ENCODE results near the gene HSDL2. TPM values are rescaled to one million over a fixed set of nuclear protein-coding genes. Genes with fewer than 3 reads are reported as not detected.

The HSDL2 gene
- total RNA-seq, 2 experiments from 2014 or later, result 20.1 to 21.6 TPM

- no peak for DNase-seq
- no peak for ATAC-seq (ENCODE audit: low read depth)
- H3K9me3 Mint-ChIP-seq, result peaks cover 12% of the 10 kb centered on the region
- H3K4me3 Mint-ChIP-seq, result no peak overlapping the region
- POLR2A ChIA-PET, result interaction anchor here (1.2 kb wide), 1 partner anchor 229 kb away, joined by 3 read pairs; the partner anchor contains the start of gene INIP
- peaks cover 36% of the 10 kb centered on the region for H3K4me1 Mint-ChIP-seq
- H3K27me3 Mint-ChIP-seq, result no peaks in the 10 kb centered on the region
- peaks cover 36% of the 10 kb centered on the region for H3K36me3 Mint-ChIP-seq
- H3K27ac Mint-ChIP-seq, result no peak overlapping the region
Measured at GRCh38 chr9:112489039-112489546, 109.2 kb downstream of the HSDL2 start.

DNA sequence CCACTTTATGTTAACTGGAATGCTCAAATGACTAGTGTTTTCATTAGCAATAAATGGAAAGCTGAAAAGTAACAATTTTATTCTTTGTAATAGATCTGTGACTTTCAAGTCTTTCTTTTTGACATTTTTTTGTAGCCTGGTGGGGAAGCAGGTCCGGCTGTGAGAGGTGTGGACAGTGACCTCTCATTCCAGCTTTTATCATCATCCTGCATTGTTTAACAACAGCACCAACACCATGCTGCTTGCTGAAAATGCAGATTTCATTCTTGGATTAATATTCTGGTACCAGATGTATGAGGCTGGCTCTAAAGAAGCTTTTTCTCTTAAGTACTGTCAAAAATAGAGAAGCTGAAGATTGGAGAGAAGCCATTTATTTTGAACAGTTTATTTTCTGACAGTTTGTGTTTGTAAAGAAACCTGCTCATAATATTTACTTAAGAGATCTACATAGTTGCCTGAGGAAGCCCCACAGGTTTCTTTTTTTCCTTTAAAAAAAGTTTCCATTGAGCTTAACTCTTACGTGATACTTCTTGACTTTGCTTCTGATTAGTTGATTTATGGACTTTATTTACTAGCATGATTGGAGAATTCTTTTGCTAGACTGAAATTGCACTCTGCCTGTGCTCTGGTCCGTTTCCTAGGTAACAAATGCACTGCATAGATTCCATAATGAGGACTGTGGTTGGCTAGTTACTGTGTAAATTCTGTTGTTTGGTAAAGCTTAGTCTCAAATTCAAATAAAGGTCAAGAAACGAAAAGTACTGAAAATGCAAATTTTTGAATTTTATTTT is 110.2 kb downstream of the HSDL2 start:
- peaks cover 35% of the 10 kb centered on the region for H3K4me1 Mint-ChIP-seq
- ATAC-seq (ENCODE audit: low read depth), result no peak
- H3K9me3 Mint-ChIP-seq, result peaks cover 16% of the 10 kb centered on the region
- H3K4me3 Mint-ChIP-seq, result no peak overlapping the region
- DNase-seq, result no peak
- H3K36me3 Mint-ChIP-seq, result peaks cover 44% of the 10 kb centered on the region
- no peaks in the 10 kb centered on the region for H3K27me3 Mint-ChIP-seq
- no peak overlapping the region for H3K27ac Mint-ChIP-seq
- POLR2A ChIA-PET, result no interaction called here

DNA sequence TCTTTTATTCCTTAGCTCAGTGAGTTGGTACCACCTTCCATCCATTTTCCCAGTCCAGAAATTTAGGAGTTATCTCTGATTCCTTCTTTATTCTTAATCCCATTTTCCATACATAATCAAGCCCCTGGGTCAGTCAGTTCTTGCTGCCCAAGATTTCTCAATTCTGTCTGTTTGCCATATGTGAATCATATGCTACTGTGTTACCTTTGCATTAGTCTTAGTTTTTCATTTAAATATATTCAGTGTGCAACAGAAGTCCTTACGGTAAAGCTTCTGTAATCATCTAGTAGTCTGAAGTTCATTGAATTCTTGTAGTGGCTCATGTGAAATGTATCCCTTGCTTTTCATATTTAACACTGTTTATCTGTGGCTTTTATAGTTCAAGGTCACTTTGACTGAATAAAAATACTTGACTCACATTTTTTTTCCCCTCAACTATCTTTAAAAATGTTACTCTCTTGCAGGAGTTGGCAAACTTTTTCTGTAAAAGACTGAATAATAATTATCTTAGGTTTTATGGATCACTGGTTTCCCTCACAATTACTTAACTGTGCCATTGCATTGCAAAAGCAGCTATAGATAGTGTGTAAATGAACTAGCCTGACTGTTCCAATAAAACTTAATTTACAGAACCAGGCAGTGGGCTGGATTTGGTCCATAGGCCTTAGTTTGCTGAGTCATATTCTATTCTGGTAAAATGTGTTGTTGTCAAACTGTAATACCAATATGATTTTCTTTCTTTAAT is 113.7 kb downstream of the HSDL2 start:
- H3K4me1 Mint-ChIP-seq, result peaks cover 23% of the 10 kb centered on the region
- H3K27me3 Mint-ChIP-seq, result no peaks in the 10 kb centered on the region
- ATAC-seq (ENCODE audit: low read depth) (no peak), DNase-seq (no peak)
- POLR2A ChIA-PET, result no interaction called here
- H3K9me3 Mint-ChIP-seq, result peaks cover 17% of the 10 kb centered on the region
- H3K36me3 Mint-ChIP-seq, result peaks cover 55% of the 10 kb centered on the region
- H3K27ac Mint-ChIP-seq, result no peak overlapping the region
- no peak overlapping the region for H3K4me3 Mint-ChIP-seq

- Mint-ChIP-seq H3K27me3 (no peaks in the 10 kb centered on the region), H3K27ac (no peak overlapping the region), H3K36me3 (peaks cover 60% of the 10 kb centered on the region), H3K9me3 (peaks cover 18% of the 10 kb centered on the region), H3K4me3 (no peak overlapping the region), H3K4me1 (peaks cover 19% of the 10 kb centered on the region)
- POLR2A ChIA-PET, result no interaction called here
- DNase-seq (no peak), ATAC-seq (ENCODE audit: low read depth) (no peak)
Measured at GRCh38 chr9:112494153-112494552, 114.2 kb downstream of the HSDL2 start.

DNA sequence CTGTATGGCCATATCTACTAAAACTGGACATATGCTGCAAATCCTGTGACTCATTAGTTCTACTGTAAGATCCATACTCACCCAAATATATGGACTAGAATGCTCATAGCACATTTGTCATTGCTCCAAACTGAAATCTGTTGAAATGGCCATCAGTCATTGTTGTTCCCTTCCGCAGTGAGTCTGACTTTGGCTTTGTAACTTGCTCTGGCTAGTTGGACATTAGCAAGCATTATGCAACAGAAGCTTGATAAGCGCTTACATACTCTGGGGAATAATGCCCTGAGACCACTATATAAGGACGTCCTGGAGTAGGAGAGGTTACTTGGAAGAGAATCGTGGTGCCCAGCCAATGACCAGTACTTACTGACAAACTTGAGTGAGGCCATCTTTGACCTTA is 115.7 kb downstream of the HSDL2 start:
- Mint-ChIP-seq H3K9me3 (peaks cover 18% of the 10 kb centered on the region), H3K27me3 (no peaks in the 10 kb centered on the region), H3K27ac (no peak overlapping the region), H3K4me1 (peaks cover 13% of the 10 kb centered on the region), H3K36me3 (peaks cover 56% of the 10 kb centered on the region), H3K4me3 (no peak overlapping the region)
- POLR2A ChIA-PET, result no interaction called here
- no peak for ATAC-seq (ENCODE audit: low read depth)
- no peak for DNase-seq

GRCh38 chr9:112496074-112496722 is 116.3 kb downstream of the HSDL2 start:
- Mint-ChIP-seq H3K27me3 (no peaks in the 10 kb centered on the region), H3K4me1 (peaks cover 11% of the 10 kb centered on the region), H3K4me3 (no peak overlapping the region), H3K27ac (no peak overlapping the region), H3K9me3 (peaks cover 18% of the 10 kb centered on the region), H3K36me3 (peaks cover 53% of the 10 kb centered on the region)
- ATAC-seq (ENCODE audit: low read depth) (no peak), DNase-seq (no peak)
- POLR2A ChIA-PET, result interaction anchor here (0.6 kb wide), 1 partner anchor 594 kb away, joined by 4 read pairs; no protein-coding TSS in a partner anchor

GRCh38 chr9:112500842-112501241 is 120.9 kb downstream of the HSDL2 start:
- H3K4me1 Mint-ChIP-seq, result peaks cover 7% of the 10 kb centered on the region
- H3K9me3 Mint-ChIP-seq, result peaks cover 2% of the 10 kb centered on the region
- no peak overlapping the region for H3K27ac Mint-ChIP-seq
- H3K4me3 Mint-ChIP-seq, result no peak overlapping the region
- H3K36me3 Mint-ChIP-seq, result peaks cover 15% of the 10 kb centered on the region
- ATAC-seq (ENCODE audit: low read depth) (no peak), DNase-seq (no peak)
- H3K27me3 Mint-ChIP-seq, result no peaks in the 10 kb centered on the region
- POLR2A ChIA-PET, result no interaction called here

DNA sequence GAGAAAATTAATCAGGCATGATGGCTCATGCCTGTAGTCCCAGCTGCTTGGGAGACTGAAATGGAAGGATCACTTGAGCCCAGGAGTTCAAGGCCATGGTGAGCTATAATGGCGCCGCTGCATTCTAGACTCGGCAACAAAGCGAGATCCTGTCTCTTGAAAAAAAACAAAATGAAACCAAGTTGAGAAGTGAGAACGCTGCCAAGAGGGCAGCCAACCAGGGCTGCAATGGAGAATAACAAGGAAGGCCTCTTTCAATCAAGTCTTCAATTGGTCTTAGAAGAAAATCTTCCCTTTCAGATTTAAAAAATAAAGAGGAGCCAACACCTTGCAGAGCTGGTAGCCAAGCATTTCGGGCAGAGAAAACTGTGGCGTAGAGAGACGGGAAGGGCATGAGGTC is 121.4 kb downstream of the HSDL2 start:
- H3K4me1 Mint-ChIP-seq, result peaks cover 6% of the 10 kb centered on the region
- ATAC-seq (ENCODE audit: low read depth), result no peak
- DNase-seq, result no peak
- H3K27me3 Mint-ChIP-seq, result no peaks in the 10 kb centered on the region
- H3K36me3 Mint-ChIP-seq, result peaks cover 14% of the 10 kb centered on the region
- H3K27ac Mint-ChIP-seq, result peak overlapping the region; percentile 40
- POLR2A ChIA-PET, result no interaction called here
- H3K9me3 Mint-ChIP-seq, result peaks cover 1% of the 10 kb centered on the region
- no peak overlapping the region for H3K4me3 Mint-ChIP-seq

DNA sequence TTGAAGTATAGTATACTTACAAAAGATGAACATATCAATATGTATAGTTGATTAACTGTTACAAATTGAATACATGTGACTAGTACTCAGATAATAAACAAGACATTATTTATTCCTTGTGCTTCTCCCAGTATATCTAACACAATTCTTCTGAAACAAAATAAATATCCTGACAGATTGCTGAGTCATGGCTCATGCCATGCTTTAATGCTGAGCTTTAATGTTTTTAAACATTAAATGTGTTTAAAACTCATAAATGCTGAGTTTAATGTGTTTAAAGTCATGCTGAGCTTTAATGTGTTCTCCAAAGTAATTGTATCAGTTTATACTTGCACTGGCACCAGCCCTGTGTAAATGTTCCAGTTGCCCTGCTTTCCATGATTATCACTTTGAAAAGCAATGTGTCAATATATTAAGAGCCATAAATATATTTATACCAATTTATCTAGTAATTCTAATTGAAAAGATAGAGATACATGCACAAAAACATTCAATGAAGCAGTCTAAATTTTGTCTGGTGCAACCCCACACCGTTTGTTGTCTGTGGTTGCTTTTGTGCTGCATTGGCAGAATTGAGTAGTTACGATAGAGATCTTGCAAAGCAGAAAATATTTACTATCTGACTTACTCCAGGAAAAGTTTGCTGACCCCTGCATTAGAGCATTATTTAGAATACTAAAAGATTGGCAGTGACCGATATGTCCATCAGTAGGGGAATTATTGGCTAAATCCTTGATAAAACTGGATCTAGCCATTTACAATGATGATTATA is 122.5 kb downstream of the HSDL2 start:
- DNase-seq (no peak), ATAC-seq (ENCODE audit: low read depth) (no peak)
- peaks cover 12% of the 10 kb centered on the region for H3K36me3 Mint-ChIP-seq
- H3K4me3 Mint-ChIP-seq, result no peak overlapping the region
- POLR2A ChIA-PET, result no interaction called here
- H3K4me1 Mint-ChIP-seq, result peaks cover 3% of the 10 kb centered on the region
- peaks cover 1% of the 10 kb centered on the region for H3K9me3 Mint-ChIP-seq
- no peaks in the 10 kb centered on the region for H3K27me3 Mint-ChIP-seq
- no peak overlapping the region for H3K27ac Mint-ChIP-seq

DNA sequence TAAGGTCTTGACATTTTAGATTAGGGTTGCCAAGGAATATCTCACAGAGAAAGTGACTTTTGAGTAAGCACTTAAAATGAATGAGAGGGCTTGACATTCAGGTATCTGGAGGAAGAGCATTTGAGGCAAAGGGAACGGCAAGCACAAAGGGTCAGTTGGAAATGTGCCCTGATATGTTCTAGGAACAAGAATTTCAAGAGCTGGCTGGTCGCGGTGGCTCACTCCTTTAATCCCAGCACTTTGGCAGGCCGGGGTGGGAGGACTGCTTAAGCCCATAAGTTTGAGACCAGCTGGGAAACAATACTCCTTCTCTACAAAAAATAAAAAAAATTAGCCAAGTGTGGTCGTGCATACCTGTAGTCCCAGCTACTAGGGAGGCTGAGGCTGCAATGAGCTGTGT is 123.3 kb downstream of the HSDL2 start:
- H3K27me3 Mint-ChIP-seq, result no peaks in the 10 kb centered on the region
- H3K4me3 Mint-ChIP-seq, result no peak overlapping the region
- ATAC-seq (ENCODE audit: low read depth) (no peak), DNase-seq (no peak)
- peaks cover 1% of the 10 kb centered on the region for H3K9me3 Mint-ChIP-seq
- peaks cover 12% of the 10 kb centered on the region for H3K36me3 Mint-ChIP-seq
- POLR2A ChIA-PET, result no interaction called here
- H3K4me1 Mint-ChIP-seq, result peaks cover 4% of the 10 kb centered on the region
- H3K27ac Mint-ChIP-seq, result no peak overlapping the region

GRCh38 chr9:112505086-112505485 is 125.2 kb downstream of the HSDL2 start:
- Mint-ChIP-seq H3K4me1 (peaks cover 4% of the 10 kb centered on the region), H3K9me3 (no peaks in the 10 kb centered on the region), H3K36me3 (peaks cover 8% of the 10 kb centered on the region), H3K27me3 (no peaks in the 10 kb centered on the region), H3K4me3 (no peak overlapping the region), H3K27ac (no peak overlapping the region)
- ATAC-seq (ENCODE audit: low read depth) (no peak), DNase-seq (no peak)
- POLR2A ChIA-PET, result no interaction called here

DNA sequence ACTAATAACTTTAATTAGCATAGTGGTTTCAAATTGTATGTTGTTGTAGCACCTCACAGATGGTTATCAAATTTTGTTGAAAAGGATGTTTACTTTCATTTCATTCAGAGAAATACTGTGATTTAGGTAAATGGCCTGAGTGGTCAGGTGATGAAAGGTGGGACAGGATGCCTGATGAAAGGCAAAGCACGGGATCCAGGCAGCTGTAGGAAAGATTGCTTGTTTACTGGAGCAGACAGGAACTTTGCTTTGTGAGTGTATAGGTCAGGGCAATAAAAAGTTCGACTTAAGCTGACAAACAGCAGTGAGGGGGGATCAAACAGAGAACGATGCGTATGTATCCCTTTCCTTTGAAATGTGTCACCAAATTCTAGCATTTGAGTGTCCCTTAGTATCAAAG is 125.7 kb downstream of the HSDL2 start:
- Mint-ChIP-seq H3K36me3 (peaks cover 8% of the 10 kb centered on the region), H3K4me1 (peaks cover 4% of the 10 kb centered on the region), H3K27me3 (no peaks in the 10 kb centered on the region), H3K27ac (no peak overlapping the region), H3K9me3 (no peaks in the 10 kb centered on the region), H3K4me3 (no peak overlapping the region)
- ATAC-seq (ENCODE audit: low read depth) (no peak), DNase-seq (no peak)
- POLR2A ChIA-PET, result no interaction called here

- H3K27me3 Mint-ChIP-seq, result no peaks in the 10 kb centered on the region
- H3K4me3 Mint-ChIP-seq, result no peak overlapping the region
- no peak overlapping the region for H3K27ac Mint-ChIP-seq
- peaks cover 2% of the 10 kb centered on the region for H3K36me3 Mint-ChIP-seq
- DNase-seq (no peak), ATAC-seq (ENCODE audit: low read depth) (no peak)
- H3K4me1 Mint-ChIP-seq, result peaks cover 4% of the 10 kb centered on the region
- H3K9me3 Mint-ChIP-seq, result no peaks in the 10 kb centered on the region
- POLR2A ChIA-PET, result no interaction called here
Measured at GRCh38 chr9:112506571-112506970, 126.7 kb downstream of the HSDL2 start.

Measured in activated naive CD8-positive, alpha-beta T cell treated with anti-CD3 and anti-CD28 coated beads, Interleukin-2, amount 10 ng/mL, durations not matched to agents 7 days and 5 days (primary cell).